Left lung (tissue), 10 donors: Measurements from ENCODE around the gene NFIA. TPM values are rescaled to one million over a fixed set of nuclear protein-coding genes. Genes with fewer than 3 reads are reported as not detected.

Experiments used
- ATAC-seq: fragments of 200-7000 bp; cut with Tn5 transposase; one replicate; pipeline ENCODE4 v1.9.1; 2020; ENCODE audit warnings: moderate library complexity
- DNase-seq, 4 donors: peaks; one replicate each; pipeline ENCODE4 v3.0.0-alpha.2; 2013 to 2020
- H3K27ac ChIP-seq, 2 donors: fragments of 200-600 bp; sonication (generic) in 1 of 2; one replicate each; pipeline versions ENCODE4 v1.5.0 to v1.8.0; 2020 to 2021
- H3K27me3 ChIP-seq, 2 donors: fragments of 200-600 bp; sonication (generic) in 1 of 2; one replicate each; pipeline versions ENCODE4 v1.5.0 to v1.8.0; 2020 to 2021
- H3K36me3 ChIP-seq, 2 donors: fragments of 200-600 bp; sonication (generic) in 1 of 2; one replicate each; pipeline versions ENCODE4 v1.5.0 to v1.8.0; 2020 to 2021
- H3K4me1 ChIP-seq, 2 donors: fragments of 200-600 bp; one replicate each; pipeline ENCODE4 v1.8.0; 2021
- H3K4me3 ChIP-seq, 2 donors: fragments of 200-600 bp; sonication (generic) in 1 of 2; one replicate each; pipeline versions ENCODE4 v1.5.0 to v1.8.0; 2020 to 2021; ENCODE audit warnings: mild to moderate bottlenecking in 1 of 2
- H3K9me3 ChIP-seq, 2 donors: fragments of 200-600 bp; sonication (generic) in 1 of 2; one replicate each; pipeline versions ENCODE4 v1.5.0 to v1.8.0; 2020 to 2021
- intact Hi-C, 2 donors: fragments of 100-400 bp; cut with DNase I; formaldehyde crosslinking; loops; one replicate each; pipeline versions ENCODE4 v1.11.2 to v1.14.2; 2022
- polyA plus RNA-seq, 6 donors: library from polyadenylated mRNA; unstranded; fragments of 120-200 nt; gene quantifications; one replicate each; pipeline ENCODE4 v1.2.1, GENCODE V29; 2013; ENCODE audit not compliant: insufficient read length in 6 of 6
- total RNA-seq, 2 donors: library from RNA; stranded (reverse); fragmentation: NEBNext Ultra II Directional; extraction: Animal tissue kit (Norgen Biotek cat#: 25700); gene quantifications; one replicate each; pipeline ENCODE4 v1.2.1, GENCODE V29; 2021
- TF ChIP-seq, protein P1 (sequence below), 2 donors: fragments of 200-600 bp; sonication (generic) in 1 of 2; IDR thresholded peaks; one replicate each; pipeline versions ENCODE4 v1.5.0 to v1.8.0; 2021; ENCODE audit warnings: antibody characterized with exemption in 2 of 2
- donor health status: DM: no; HTN: yes; CAD: no.
- donor health status: DM: no; HTN: no; CAD: no.

Gene NFIA
- total and polyA plus RNA-seq, 8 donors, result 30.4 to 60.7 (median 37.6) TPM

DNA sequence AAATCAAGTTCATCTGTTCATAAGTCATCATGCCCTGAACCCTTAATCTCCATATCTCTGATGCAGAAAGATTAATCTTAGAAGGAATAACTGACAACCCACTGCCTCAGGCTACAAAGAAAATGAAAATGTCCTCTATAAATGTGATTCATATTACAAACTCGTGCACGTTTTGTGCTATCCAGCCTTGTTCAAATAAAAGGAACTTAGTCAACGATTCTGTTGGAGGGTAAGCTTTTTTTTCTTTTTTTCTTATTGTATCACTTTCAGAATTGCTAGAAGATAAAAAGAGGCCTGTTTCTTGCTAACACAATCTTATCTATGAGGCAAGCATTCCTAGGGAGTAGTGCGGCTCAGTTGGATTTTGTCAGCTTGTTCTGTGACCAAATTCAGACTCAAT lies 414.1 kb downstream of the NFIA start:
- ATAC-seq (peak; percentile 12), DNase-seq (no peak)
- Histone ChIP-seq H3K27ac (no peak overlapping the region), H3K36me3 (no peaks in the 10 kb centered on the region), H3K4me3 (no peak overlapping the region), H3K9me3 (no peaks in the 10 kb centered on the region), H3K4me1 (no peaks in the 10 kb centered on the region), H3K27me3 (no peaks in the 10 kb centered on the region)
- intact Hi-C loops, result no loop called here
- TF ChIP-seq, protein P1, sequence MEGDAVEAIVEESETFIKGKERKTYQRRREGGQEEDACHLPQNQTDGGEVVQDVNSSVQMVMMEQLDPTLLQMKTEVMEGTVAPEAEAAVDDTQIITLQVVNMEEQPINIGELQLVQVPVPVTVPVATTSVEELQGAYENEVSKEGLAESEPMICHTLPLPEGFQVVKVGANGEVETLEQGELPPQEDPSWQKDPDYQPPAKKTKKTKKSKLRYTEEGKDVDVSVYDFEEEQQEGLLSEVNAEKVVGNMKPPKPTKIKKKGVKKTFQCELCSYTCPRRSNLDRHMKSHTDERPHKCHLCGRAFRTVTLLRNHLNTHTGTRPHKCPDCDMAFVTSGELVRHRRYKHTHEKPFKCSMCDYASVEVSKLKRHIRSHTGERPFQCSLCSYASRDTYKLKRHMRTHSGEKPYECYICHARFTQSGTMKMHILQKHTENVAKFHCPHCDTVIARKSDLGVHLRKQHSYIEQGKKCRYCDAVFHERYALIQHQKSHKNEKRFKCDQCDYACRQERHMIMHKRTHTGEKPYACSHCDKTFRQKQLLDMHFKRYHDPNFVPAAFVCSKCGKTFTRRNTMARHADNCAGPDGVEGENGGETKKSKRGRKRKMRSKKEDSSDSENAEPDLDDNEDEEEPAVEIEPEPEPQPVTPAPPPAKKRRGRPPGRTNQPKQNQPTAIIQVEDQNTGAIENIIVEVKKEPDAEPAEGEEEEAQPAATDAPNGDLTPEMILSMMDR (IDR thresholded peaks at IDR 0.05), result no peak

DNA sequence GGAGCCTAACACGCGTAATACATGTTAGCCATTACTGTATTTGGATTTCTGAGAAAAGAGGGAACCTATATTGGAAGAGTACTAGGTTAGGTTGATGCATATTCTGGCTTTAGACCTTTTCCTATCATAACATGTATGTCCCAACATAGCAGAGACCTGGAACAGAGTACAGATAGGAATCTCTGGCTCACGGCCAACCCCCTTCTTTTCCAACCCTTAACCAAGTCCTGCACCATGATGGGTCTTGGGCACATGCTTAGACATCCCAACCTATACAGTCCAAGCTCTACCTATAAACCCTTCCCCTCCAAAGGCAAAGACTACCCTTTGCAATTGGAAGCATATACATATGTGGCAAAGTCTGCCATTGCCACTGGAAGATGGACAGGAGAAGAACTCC lies 414.7 kb downstream of the NFIA start:
- ATAC-seq, result no peak
- no peak overlapping the region for H3K27ac ChIP-seq

DNA sequence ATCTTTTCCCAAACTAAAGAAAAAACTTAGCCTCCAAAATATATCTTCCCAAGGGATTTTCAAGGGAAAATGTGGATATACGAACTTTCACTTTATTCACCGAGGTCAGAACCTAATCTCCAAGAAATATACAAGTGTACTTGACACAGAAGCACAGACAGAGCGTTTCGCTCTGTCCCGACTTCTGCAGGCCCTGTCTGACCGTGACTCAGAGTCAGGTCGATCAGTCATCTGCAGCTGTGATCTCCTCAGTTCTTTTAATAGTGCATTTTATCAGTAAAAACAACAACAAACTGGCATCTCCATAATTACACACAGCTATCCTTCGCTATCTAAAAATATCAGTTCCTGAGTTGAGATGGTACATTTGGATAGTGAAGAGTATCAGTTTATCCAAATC lies 416.0 kb downstream of the NFIA start:
- Histone ChIP-seq H3K27me3 (no peaks in the 10 kb centered on the region), H3K4me3 (no peak overlapping the region), H3K27ac (no peak overlapping the region), H3K4me1 (no peaks in the 10 kb centered on the region), H3K36me3 (no peaks in the 10 kb centered on the region), H3K9me3 (no peaks in the 10 kb centered on the region)
- TF ChIP-seq, protein P1 (IDR thresholded peaks at IDR 0.05), result no peak
- DNase-seq (no peak), ATAC-seq (no peak)
- intact Hi-C loops, result no loop called here

More for the DNA sequence above, 414.7 kb downstream of the NFIA start:
- no peak for DNase-seq
- intact Hi-C loops, result no loop called here
- TF ChIP-seq, protein P1 (IDR thresholded peaks at IDR 0.05), result no peak
- H3K4me1 ChIP-seq, result no peaks in the 10 kb centered on the region
- H3K27me3 ChIP-seq, result no peaks in the 10 kb centered on the region
- no peaks in the 10 kb centered on the region for H3K36me3 ChIP-seq
- no peaks in the 10 kb centered on the region for H3K9me3 ChIP-seq
- H3K4me3 ChIP-seq, result no peak overlapping the region

DNA sequence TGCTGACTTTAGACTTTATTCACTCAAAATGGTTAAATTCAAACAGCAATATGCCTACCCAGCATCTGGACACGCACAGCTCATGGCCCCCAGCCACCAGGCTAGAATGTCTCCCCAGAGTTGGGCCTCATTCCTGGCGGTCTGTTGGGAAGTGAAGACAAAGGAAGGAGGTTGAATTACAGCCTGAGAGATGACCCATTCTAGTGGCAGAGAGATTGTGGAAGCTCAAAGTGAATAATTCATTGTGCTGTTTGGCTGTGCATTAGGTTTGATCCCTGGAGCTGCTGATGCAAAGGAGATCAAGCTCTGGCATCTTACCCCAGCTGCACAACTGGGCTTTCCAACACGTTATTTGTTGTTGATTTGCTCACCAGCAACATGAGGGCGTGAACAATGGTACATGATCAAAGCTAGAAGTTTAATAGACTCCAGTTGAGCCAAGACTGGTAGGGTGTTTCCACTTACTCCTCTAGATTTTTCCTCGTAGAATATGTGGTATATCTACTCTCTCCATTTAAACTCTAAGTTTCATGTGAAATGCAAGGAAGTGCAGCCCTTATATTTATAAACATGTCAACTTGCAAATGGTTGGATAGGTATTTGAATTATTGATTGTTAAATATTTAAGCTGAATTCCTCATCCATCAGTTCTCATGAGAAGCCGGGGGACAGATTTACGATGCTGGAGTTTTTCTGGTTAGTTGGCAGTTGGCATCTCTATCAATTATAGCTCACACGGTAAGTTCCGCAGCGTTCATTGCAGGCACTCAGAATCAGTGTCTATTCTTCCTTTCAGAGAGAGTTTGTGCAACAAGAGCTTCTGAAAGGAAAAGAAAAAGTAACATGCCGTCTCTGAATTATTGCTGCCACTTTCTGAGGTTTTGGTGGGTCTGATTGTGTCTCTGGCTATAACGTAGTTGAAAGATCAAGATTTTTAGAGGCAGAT lies 419.9 kb downstream of the NFIA start:
- Histone ChIP-seq H3K27ac (no peak overlapping the region), H3K9me3 (no peaks in the 10 kb centered on the region), H3K27me3 (no peaks in the 10 kb centered on the region), H3K36me3 (no peaks in the 10 kb centered on the region), H3K4me1 (no peaks in the 10 kb centered on the region), H3K4me3 (no peak overlapping the region)
- TF ChIP-seq, protein P1 (IDR thresholded peaks at IDR 0.05), result no peak
- DNase-seq, result no peak
- intact Hi-C loops, result no loop called here
- ATAC-seq, result no peak

DNA sequence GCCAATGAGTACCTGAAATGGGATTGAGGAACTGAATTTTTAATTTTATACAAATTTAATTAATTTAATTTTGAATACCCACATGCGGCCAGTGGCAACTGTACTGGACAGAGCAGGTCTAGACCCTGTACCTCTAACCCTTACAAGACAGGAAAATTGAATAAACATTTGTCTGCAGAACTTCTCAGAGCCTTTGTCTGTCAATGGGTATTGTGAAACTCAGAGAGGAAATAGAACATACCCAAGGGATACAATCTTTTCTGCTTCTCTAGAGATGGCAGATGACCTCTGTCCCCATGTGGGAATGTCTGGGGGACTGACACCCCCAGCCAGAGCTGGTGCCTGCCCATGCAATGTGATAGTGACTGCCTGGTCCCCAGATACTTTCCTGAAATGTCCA lies 421.9 kb downstream of the NFIA start:
- Histone ChIP-seq H3K4me3 (no peak overlapping the region), H3K36me3 (no peaks in the 10 kb centered on the region), H3K27ac (no peak overlapping the region), H3K4me1 (no peaks in the 10 kb centered on the region), H3K27me3 (no peaks in the 10 kb centered on the region), H3K9me3 (no peaks in the 10 kb centered on the region)
- no peak for DNase-seq
- no peak for ATAC-seq
- intact Hi-C loops, result no loop called here
- TF ChIP-seq, protein P1 (IDR thresholded peaks at IDR 0.05), result no peak
